ENCODE results near the gene ASS1. TPM values are rescaled to one million over a fixed set of nuclear protein-coding genes. Genes with fewer than 3 reads are reported as not detected.

The ASS1 gene
- total RNA-seq, 1 experiment from 2014 or later: 40.3 TPM

GRCh38 chr9:130447193-130447816 is 2.5 kb downstream of the ASS1 start:
- H3K9me3 Mint-ChIP-seq (ENCODE audit: low read depth, unreplicated experiment): no peaks in the 10 kb centered on the region
- intact Hi-C loops (cut with micrococcal nuclease; ENCODE audit: unreplicated experiment): no loop called here
- CTCF ChIA-PET: interaction anchor here (0.6 kb wide), 1 partner anchor 132 kb away, joined by 4 read pairs; the partner anchor contains the start of gene FUBP3
- peaks cover 5% of the 10 kb centered on the region for H3K4me1 Mint-ChIP-seq (ENCODE audit: low read depth, unreplicated experiment)
- no peaks in the 10 kb centered on the region for H3K27me3 Mint-ChIP-seq (ENCODE audit: unreplicated experiment)
- peaks cover 13% of the 10 kb centered on the region for H3K36me3 Mint-ChIP-seq (ENCODE audit: insufficient read depth, unreplicated experiment)
- H3K27ac Mint-ChIP-seq (ENCODE audit: unreplicated experiment): no peak overlapping the region
- no peak for DNase-seq
- no TSS peak for BruUV-seq (replicated peaks)
- TF ChIP-seq CTCF (IDR thresholded peaks at IDR 0.05; ENCODE audit: unreplicated experiment): no peak
- H3K4me3 Mint-ChIP-seq (ENCODE audit: low read depth, unreplicated experiment): no peak overlapping the region

GRCh38 chr9:130448035-130448624 is 3.4 kb downstream of the ASS1 start:
- Mint-ChIP-seq H3K27me3 (ENCODE audit: unreplicated experiment) (no peaks in the 10 kb centered on the region), H3K36me3 (ENCODE audit: insufficient read depth, unreplicated experiment) (peaks cover 13% of the 10 kb centered on the region), H3K9me3 (ENCODE audit: low read depth, unreplicated experiment) (no peaks in the 10 kb centered on the region), H3K4me1 (ENCODE audit: low read depth, unreplicated experiment) (peaks cover 9% of the 10 kb centered on the region), H3K27ac (ENCODE audit: unreplicated experiment) (no peak overlapping the region), H3K4me3 (ENCODE audit: low read depth, unreplicated experiment) (no peak overlapping the region)
- TF ChIP-seq CTCF (IDR thresholded peaks at IDR 0.05; ENCODE audit: unreplicated experiment): no peak
- intact Hi-C loops (cut with micrococcal nuclease; ENCODE audit: unreplicated experiment): no loop called here
- CTCF ChIA-PET: no interaction called here
- no peak for DNase-seq
- no TSS peak for BruUV-seq (replicated peaks)

GRCh38 chr9:130448771-130449603 is 4.2 kb downstream of the ASS1 start:
- CTCF ChIA-PET: interaction anchor here (0.6 to 0.7 kb wide), 2 partner anchors 11 to 234 kb away, joined by 4 to 7 read pairs; no protein-coding TSS in a partner anchor
- no peak for DNase-seq
- H3K4me1 Mint-ChIP-seq (ENCODE audit: low read depth, unreplicated experiment): peaks cover 9% of the 10 kb centered on the region
- no peaks in the 10 kb centered on the region for H3K27me3 Mint-ChIP-seq (ENCODE audit: unreplicated experiment)
- no peak overlapping the region for H3K27ac Mint-ChIP-seq (ENCODE audit: unreplicated experiment)
- no peak for TF ChIP-seq CTCF (IDR thresholded peaks at IDR 0.05; ENCODE audit: unreplicated experiment)
- H3K9me3 Mint-ChIP-seq (ENCODE audit: low read depth, unreplicated experiment): no peaks in the 10 kb centered on the region
- BruUV-seq (replicated peaks): no TSS peak
- intact Hi-C loops (cut with micrococcal nuclease; ENCODE audit: unreplicated experiment): no loop called here
- peaks cover 13% of the 10 kb centered on the region for H3K36me3 Mint-ChIP-seq (ENCODE audit: insufficient read depth, unreplicated experiment)
- no peak overlapping the region for H3K4me3 Mint-ChIP-seq (ENCODE audit: low read depth, unreplicated experiment)

- Mint-ChIP-seq H3K36me3 (ENCODE audit: insufficient read depth, unreplicated experiment) (peaks cover 6% of the 10 kb centered on the region), H3K9me3 (ENCODE audit: low read depth, unreplicated experiment) (no peaks in the 10 kb centered on the region), H3K4me1 (ENCODE audit: low read depth, unreplicated experiment) (peaks cover 9% of the 10 kb centered on the region), H3K27ac (ENCODE audit: unreplicated experiment) (no peak overlapping the region), H3K4me3 (ENCODE audit: low read depth, unreplicated experiment) (no peak overlapping the region), H3K27me3 (ENCODE audit: unreplicated experiment) (no peaks in the 10 kb centered on the region)
- no TSS peak for BruUV-seq (replicated peaks)
- intact Hi-C loops (cut with micrococcal nuclease; ENCODE audit: unreplicated experiment): no loop called here
- no peak for TF ChIP-seq CTCF (IDR thresholded peaks at IDR 0.05; ENCODE audit: unreplicated experiment)
- CTCF ChIA-PET: no interaction called here
- peak; percentile 41 for DNase-seq
Observed at GRCh38 chr9:130450344-130451003, 5.7 kb downstream of the ASS1 start.

All from Calu3 (cell line).